Smooth muscle cell (in vitro differentiated cells): ENCODE results near the gene LCMT1. TPM values are rescaled to one million over a fixed set of nuclear protein-coding genes. Genes with fewer than 3 reads are reported as not detected.

ENCODE experiments used
- DNase-seq: peaks from one replicate; lab custom pipeline; 2025; ENCODE audit not compliant: unreplicated experiment; lab: John Stamatoyannopoulos, UW
- H2AFZ ChIP-seq: fragments of 200-600 bp; sonication (generic); 2 replicates; pipeline ENCODE4 v1.6.0; 2016; ENCODE audit warnings: antibody characterized with exemption, low read depth, mild to moderate bottlenecking
- H3F3A ChIP-seq: fragments of 200-600 bp; sonication (generic); 2 replicates; pipeline ENCODE4 v1.6.0; 2017; ENCODE audit warnings: antibody characterized with exemption, low read depth
- H3K27ac ChIP-seq: fragments of 200-600 bp; sonication (generic); 2 replicates; pipeline ENCODE4 v1.5.1; 2016; ENCODE audit warnings: low read depth, mild to moderate bottlenecking
- H3K27me3 ChIP-seq: fragments of 200-600 bp; sonication (generic); 2 replicates; pipeline ENCODE4 v1.6.1; 2016; ENCODE audit warnings: low read depth, mild to moderate bottlenecking
- H3K36me3 ChIP-seq: fragments of 200-600 bp; sonication (generic); 2 replicates; pipeline ENCODE4 v1.5.1; 2016; ENCODE audit warnings: low read depth
- H3K4me1 ChIP-seq: fragments of 200-600 bp; sonication (generic); 2 replicates; pipeline ENCODE4 v1.5.1; 2016; ENCODE audit warnings: low read depth
- H3K4me2 ChIP-seq: fragments of 200-600 bp; sonication (generic); 2 replicates; pipeline ENCODE4 v1.6.0; 2016; ENCODE audit warnings: mild to moderate bottlenecking
- H3K4me3 ChIP-seq: fragments of 200-600 bp; sonication (generic); 2 replicates; pipeline ENCODE4 v1.5.1; 2016; ENCODE audit warnings: mild to moderate bottlenecking
- H3K79me2 ChIP-seq: fragments of 200-600 bp; sonication (generic); 2 replicates; pipeline ENCODE4 v1.6.0; 2016; ENCODE audit warnings: low read depth, mild to moderate bottlenecking
- H3K9ac ChIP-seq: fragments of 200-600 bp; sonication (generic); 2 replicates; pipeline ENCODE4 v1.6.0; 2016; ENCODE audit warnings: low read depth
- H3K9me3 ChIP-seq: fragments of 200-600 bp; sonication (generic); replicated peaks from 2 replicates; pipeline ENCODE4 v1.5.1; 2016; ENCODE audit warnings: low read depth
- H4K20me1 ChIP-seq: fragments of 200-600 bp; sonication (generic); 2 replicates; pipeline ENCODE4 v1.6.0; 2016; ENCODE audit warnings: low read depth
- WGBS: methylation state at CpG from one replicate; pipeline ENCODE4 v1.1.7; 2016; ENCODE audit warnings: low lambda C conversion rate; 5-methylcytosine and 5-hydroxymethylcytosine counted together
- polyA plus RNA-seq: library from polyadenylated mRNA; unstranded; fragments of >200 nt; fragmentation: Nextera tagmentation; extraction: Ambion mirVana; gene quantifications from 2 replicates; pipeline ENCODE4 v1.2.1, GENCODE V29; 2016
- total RNA-seq: library from RNA; depleted of rRNA; stranded (reverse); fragments of >200 nt; gene quantifications from 2 replicates; pipeline ENCODE4 v1.2.3, GENCODE V29; 2014
- TF ChIP-seq, protein P1 (sequence below): fragments of 200-600 bp; sonication (generic); IDR thresholded peaks from 2 replicates; pipeline ENCODE4 v1.5.1; 2017; ENCODE audit warnings: borderline replicate concordance, mild to moderate bottlenecking, antibody characterized with exemption; ENCODE audit not compliant: insufficient read depth, poor library complexity, severe bottlenecking

Gene LCMT1
- total and polyA plus RNA-seq, 2 experiments from 2014 or later: 52.5 to 57.6 TPM

- Histone ChIP-seq H3K4me3 (no peak overlapping the region), H3F3A (no peaks in the 10 kb centered on the region), H3K79me2 (no peaks in the 10 kb centered on the region), H3K36me3 (no peaks in the 10 kb centered on the region), H3K4me2 (no peak overlapping the region), H3K4me1 (no peaks in the 10 kb centered on the region), H3K9ac (no peak overlapping the region), H3K27ac (no peak overlapping the region), H2AFZ (no peak overlapping the region), H3K9me3 (no peaks in the 10 kb centered on the region), H3K27me3 (peaks cover 49% of the 10 kb centered on the region), H4K20me1 (no peaks in the 10 kb centered on the region)
- 88% methylated on average over 3 of the region's 3 CpGs for WGBS
- DNase-seq: no peak
- TF ChIP-seq, protein P1, sequence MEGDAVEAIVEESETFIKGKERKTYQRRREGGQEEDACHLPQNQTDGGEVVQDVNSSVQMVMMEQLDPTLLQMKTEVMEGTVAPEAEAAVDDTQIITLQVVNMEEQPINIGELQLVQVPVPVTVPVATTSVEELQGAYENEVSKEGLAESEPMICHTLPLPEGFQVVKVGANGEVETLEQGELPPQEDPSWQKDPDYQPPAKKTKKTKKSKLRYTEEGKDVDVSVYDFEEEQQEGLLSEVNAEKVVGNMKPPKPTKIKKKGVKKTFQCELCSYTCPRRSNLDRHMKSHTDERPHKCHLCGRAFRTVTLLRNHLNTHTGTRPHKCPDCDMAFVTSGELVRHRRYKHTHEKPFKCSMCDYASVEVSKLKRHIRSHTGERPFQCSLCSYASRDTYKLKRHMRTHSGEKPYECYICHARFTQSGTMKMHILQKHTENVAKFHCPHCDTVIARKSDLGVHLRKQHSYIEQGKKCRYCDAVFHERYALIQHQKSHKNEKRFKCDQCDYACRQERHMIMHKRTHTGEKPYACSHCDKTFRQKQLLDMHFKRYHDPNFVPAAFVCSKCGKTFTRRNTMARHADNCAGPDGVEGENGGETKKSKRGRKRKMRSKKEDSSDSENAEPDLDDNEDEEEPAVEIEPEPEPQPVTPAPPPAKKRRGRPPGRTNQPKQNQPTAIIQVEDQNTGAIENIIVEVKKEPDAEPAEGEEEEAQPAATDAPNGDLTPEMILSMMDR: no peak
Observed at GRCh38 chr16:25219070-25219737, 107.7 kb downstream of the LCMT1 start.

GRCh38 chr16:25222959-25223358, 111.4 kb downstream of the LCMT1 start:
- Histone ChIP-seq H3K27ac (no peak overlapping the region), H3F3A (no peaks in the 10 kb centered on the region)
- DNase-seq: no peak

GRCh38 chr16:25223964-25224363, 112.4 kb downstream of the LCMT1 start:
- TF ChIP-seq, protein P1: no peak
- H3K9me3 ChIP-seq: no peaks in the 10 kb centered on the region
- DNase-seq: no peak
- WGBS: 91% methylated on average over 6 of the region's 6 CpGs
- no peaks in the 10 kb centered on the region for H4K20me1 ChIP-seq
- H3K27ac ChIP-seq: no peak overlapping the region
- H3K27me3 ChIP-seq: peaks cover 11% of the 10 kb centered on the region
- no peaks in the 10 kb centered on the region for H3F3A ChIP-seq
- H3K79me2 ChIP-seq: no peaks in the 10 kb centered on the region
- H3K4me3 ChIP-seq: no peak overlapping the region
- H3K36me3 ChIP-seq: no peaks in the 10 kb centered on the region
- H3K4me2 ChIP-seq: no peak overlapping the region
- H3K4me1 ChIP-seq: no peaks in the 10 kb centered on the region
- H3K9ac ChIP-seq: no peak overlapping the region
- H2AFZ ChIP-seq: no peak overlapping the region

More at GRCh38 chr16:25222959-25223358, 111.4 kb downstream of the LCMT1 start:
- H3K4me3 ChIP-seq: no peak overlapping the region
- H4K20me1 ChIP-seq: no peaks in the 10 kb centered on the region
- no peak overlapping the region for H3K9ac ChIP-seq
- no peak overlapping the region for H3K4me2 ChIP-seq
- 87% methylated on average over 8 of the region's 8 CpGs for WGBS
- H3K36me3 ChIP-seq: no peaks in the 10 kb centered on the region
- no peaks in the 10 kb centered on the region for H3K79me2 ChIP-seq
- no peak overlapping the region for H2AFZ ChIP-seq
- peaks cover 18% of the 10 kb centered on the region for H3K27me3 ChIP-seq
- no peaks in the 10 kb centered on the region for H3K9me3 ChIP-seq
- H3K4me1 ChIP-seq: no peaks in the 10 kb centered on the region
- TF ChIP-seq, protein P1: no peak
